Endothelial cell of umbilical vein (primary cell): Measurements from ENCODE around the gene TESK1. TPM values are rescaled to one million over a fixed set of nuclear protein-coding genes. Genes with fewer than 3 reads are reported as not detected.

Experiments used
- BruUV-seq: library from RNA; stranded (reverse); fragments of 400-500 nt; replicated peaks from 2 replicates; lab custom pipeline; 2021; lab: Mats Ljungman, UMichigan
- CTCF ChIA-PET: fragments of 300-600, 350-600 bp; sonication (Branson Sonifier 250); formaldehyde crosslinking; loops from one replicate; lab custom pipeline; 2021; ENCODE audit warnings: antibody characterized with exemption, inconsistent platforms; lab: Charles Lee
- POLR2A ChIA-PET: fragments of 300-600, 350-600 bp; sonication (Branson Sonifier 250); formaldehyde crosslinking; loops from one replicate; lab custom pipeline; 2021; ENCODE audit warnings: antibody characterized with exemption, inconsistent platforms; lab: Charles Lee
- DNase-seq: peaks from one replicate; pipeline ENCODE4 v3.0.0-alpha.2; 2011; ENCODE audit warnings: low read depth, low spot score
- FAIRE-seq: peaks from 2 replicates; lab custom pipeline; 2011; peaks lifted over from hg19 to GRCh38; lab: Jason Lieb, UNC
- H2AFZ ChIP-seq: 2 replicates; pipeline ENCODE4 v1.6.0; 2012; ENCODE audit warnings: low read depth, low read length, control low read depth, inconsistent platforms
- H3K27ac ChIP-seq: 2 replicates; pipeline ENCODE4 v1.5.1; 2011; ENCODE audit warnings: low read depth, mild to moderate bottlenecking, control low read depth, low read length, moderate library complexity; ENCODE audit not compliant: insufficient read depth
- H3K27me3 ChIP-seq, 2 experiments: 2 replicates each; pipeline versions ENCODE4 v1.6.0 to v1.6.1; 2011; ENCODE audit warnings: low read length in 2 of 2, mixed read lengths in 1 of 2; ENCODE audit not compliant: control insufficient read depth in 2 of 2, insufficient read depth in 2 of 2
- H3K36me3 ChIP-seq, 2 experiments: 2 replicates in 1 of 2; 3 replicates in 1 of 2; pipeline ENCODE4 v1.5.1; 2011; ENCODE audit warnings: low read length in 2 of 2, mild to moderate bottlenecking in 1 of 2, moderate library complexity in 1 of 2; ENCODE audit not compliant: control insufficient read depth in 2 of 2, insufficient read depth in 2 of 2; ENCODE audit errors: extremely low read depth in 1 of 2
- H3K4me1 ChIP-seq: 3 replicates; pipeline ENCODE4 v1.5.1; 2011; ENCODE audit warnings: mild to moderate bottlenecking, low read length; ENCODE audit not compliant: control insufficient read depth, insufficient read depth; ENCODE audit errors: extremely low read depth
- H3K4me2 ChIP-seq: 2 replicates; pipeline ENCODE4 v1.6.1; 2011; ENCODE audit warnings: low read length, control low read depth, mixed read lengths; ENCODE audit not compliant: insufficient read depth
- H3K4me3 ChIP-seq, 3 experiments: fragments of 200-600 bp in 1 of 3; sonication (generic), shearing (Covaris generic) in 1 of 3; replicated peaks in 1 of 3; 2 replicates each; pipeline ENCODE4 v1.5.1; 2011 to 2016; ENCODE audit warnings: control low read depth in 3 of 3, low read length in 3 of 3, mild to moderate bottlenecking in 2 of 3, inconsistent platforms in 1 of 3, low read depth in 1 of 3, moderate library complexity in 1 of 3; ENCODE audit not compliant: insufficient read depth in 1 of 3
- H3K79me2 ChIP-seq: 2 replicates; pipeline ENCODE4 v1.6.0; 2012; ENCODE audit warnings: low read length, inconsistent platforms; ENCODE audit not compliant: control insufficient read depth, insufficient read depth
- H3K9ac ChIP-seq: replicated peaks from 2 replicates; pipeline ENCODE3; 2011; ENCODE audit warnings: low read length, control low read depth; ENCODE audit not compliant: insufficient read depth; ENCODE audit errors: extremely low read depth
- H3K9me1 ChIP-seq: replicated peaks from 3 replicates; pipeline ENCODE4 v1.6.0; 2011; ENCODE audit warnings: mild to moderate bottlenecking, low read length; ENCODE audit not compliant: control insufficient read depth, insufficient read depth; ENCODE audit errors: extremely low read depth
- H3K9me3 ChIP-seq: replicated peaks from 2 replicates; pipeline ENCODE4 v1.5.1; 2012; ENCODE audit warnings: low read length, inconsistent platforms; ENCODE audit not compliant: control insufficient read depth, insufficient read depth
- H4K20me1 ChIP-seq: replicated peaks from 2 replicates; pipeline ENCODE3; 2011; ENCODE audit warnings: mild to moderate bottlenecking, low read length; ENCODE audit not compliant: control insufficient read depth, insufficient read depth; ENCODE audit errors: extremely low read depth
- EZH2 ChIP-seq: IDR thresholded peaks from 2 replicates; pipeline ENCODE4 v1.6.1; 2012; ENCODE audit warnings: borderline replicate concordance, low read depth, mild to moderate bottlenecking, moderate library complexity, low read length, inconsistent platforms; ENCODE audit not compliant: severe bottlenecking
- FOS ChIP-seq: IDR thresholded peaks from 2 replicates; pipeline ENCODE4 v1.6.1; 2011; ENCODE audit warnings: mild to moderate bottlenecking, low read length, moderate library complexity, borderline replicate concordance; ENCODE audit not compliant: insufficient read depth
- JUN ChIP-seq: IDR thresholded peaks from 2 replicates; pipeline ENCODE4 v1.6.1; 2011; ENCODE audit warnings: borderline replicate concordance, low read depth; ENCODE audit not compliant: insufficient read length, insufficient read depth
- POLR2A ChIP-seq: IDR thresholded peaks from 2 replicates; pipeline ENCODE4 v1.6.1; 2012; ENCODE audit warnings: low read depth, mild to moderate bottlenecking, control low read depth, low read length
- dilution Hi-C: fragments of 300-500 bp; cut with MboI; formaldehyde crosslinking; loops from one replicate; pipeline ENCODE4 v1.15.0; 2019; ENCODE audit warnings: low sequenced_read_pairs; ENCODE audit not compliant: extremely low pct_ligation_motif_present
- intact Hi-C: fragments of 100-400 bp; cut with micrococcal nuclease; formaldehyde crosslinking; loops from one replicate; pipeline ENCODE4 v1.10.0; 2022
- polyA plus RNA-seq, 4 experiments: library from polyadenylated mRNA; depleted of rRNA in 3 of 4; stranded (reverse) in 3 of 4; unstranded in 1 of 4; fragments of >200 nt; gene quantifications; 2 replicates each; pipeline versions ENCODE4 v1.2.1 to v1.2.3, GENCODE V29; 2011 to 2012; ENCODE audit warnings: missing spikeins in 1 of 4
- total RNA-seq: library from RNA; stranded (reverse); gene quantifications from 2 replicates; pipeline ENCODE4 v1.2.3, GENCODE V29; 2021
- TF ChIP-seq, protein P1 (sequence below), 2 donors: IDR thresholded peaks; 1 replicate in 1 of 2; 2 replicates in 1 of 2; pipeline ENCODE4 v1.5.1; 2011; ENCODE audit warnings: low read length in 2 of 2, mild to moderate bottlenecking in 2 of 2, moderate library complexity in 2 of 2, control low read depth in 1 of 2, inconsistent platforms in 1 of 2, low read depth in 1 of 2; ENCODE audit not compliant: insufficient read depth in 1 of 2; ENCODE audit errors: extremely low read depth in 1 of 2

TESK1 gene
- total and polyA plus RNA-seq, 2 donors (not counting 3 experiments of a cell fraction or from before 2014, with no cell fraction given) = 25.3 to 26.4 TPM

DNA sequence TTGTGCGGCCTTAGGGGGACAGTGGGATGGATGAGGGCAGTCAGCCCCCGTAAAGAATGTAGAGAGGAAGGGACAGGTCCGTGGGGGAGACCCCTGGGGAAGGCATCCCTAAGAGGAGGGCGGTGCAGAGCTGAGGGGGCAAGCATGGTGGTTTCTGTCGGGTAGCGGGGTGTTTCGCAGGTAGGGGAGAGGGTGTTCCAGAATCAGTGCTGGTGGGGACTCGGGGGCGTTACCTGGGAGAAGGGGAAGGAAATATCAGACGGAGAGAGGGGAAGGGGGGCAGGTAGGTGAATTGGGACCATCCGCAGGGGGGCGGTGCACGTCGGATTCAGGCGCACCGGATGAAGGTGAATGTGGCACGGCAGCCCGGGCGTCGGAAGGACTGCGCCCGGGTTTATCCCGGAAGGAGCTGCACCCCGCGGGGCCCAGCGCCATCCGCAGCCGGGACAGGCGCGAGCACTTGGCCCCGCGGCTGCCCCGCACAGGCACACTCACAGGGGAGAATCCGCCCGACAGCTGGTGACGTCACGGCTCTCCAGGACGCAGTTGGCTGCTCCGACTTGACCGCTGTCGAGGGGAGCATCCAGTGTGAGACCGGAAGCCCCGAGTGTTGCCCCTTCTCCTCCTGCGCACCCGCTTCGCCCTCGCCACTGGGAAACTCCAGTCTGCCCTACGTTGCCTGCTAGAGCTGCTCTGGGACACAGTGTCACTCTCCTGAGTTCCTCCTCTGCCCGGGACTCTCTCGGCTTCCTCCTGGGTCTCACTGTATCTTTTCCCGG is 11.8 kb downstream of the TESK1 start:
- ChIA-PET CTCF (interaction anchor here (1.3 to 1.4 kb wide), 2 partner anchors 9 to 12 kb away, joined by 4 read pairs; no protein-coding TSS in a partner anchor), POLR2A (no interaction called here)
- Histone ChIP-seq H3K36me3 (no peaks in the 10 kb centered on the region), H3K9me3 (no peaks in the 10 kb centered on the region), H3K9ac (no peak overlapping the region), H3K9me1 (no peaks in the 10 kb centered on the region), H2AFZ (peak overlapping the region; percentile 16), H3K4me3 (no peak overlapping the region), H3K4me1 (no peaks in the 10 kb centered on the region), H3K27ac (no peak overlapping the region), H4K20me1 (no peaks in the 10 kb centered on the region), H3K79me2 (no peaks in the 10 kb centered on the region), H3K4me2 (no peak overlapping the region), H3K27me3 (peaks cover 33 to 44% of the 10 kb centered on the region in 2 experiments)
- FAIRE-seq (peak; percentile 31), DNase-seq (peak; percentile 27)
- no TSS peak for BruUV-seq
- dilution Hi-C loops (no loop called here), intact Hi-C loops (no loop called here)
- TF ChIP-seq POLR2A = no peak
- TF ChIP-seq EZH2 = peak; percentile 75

DNA sequence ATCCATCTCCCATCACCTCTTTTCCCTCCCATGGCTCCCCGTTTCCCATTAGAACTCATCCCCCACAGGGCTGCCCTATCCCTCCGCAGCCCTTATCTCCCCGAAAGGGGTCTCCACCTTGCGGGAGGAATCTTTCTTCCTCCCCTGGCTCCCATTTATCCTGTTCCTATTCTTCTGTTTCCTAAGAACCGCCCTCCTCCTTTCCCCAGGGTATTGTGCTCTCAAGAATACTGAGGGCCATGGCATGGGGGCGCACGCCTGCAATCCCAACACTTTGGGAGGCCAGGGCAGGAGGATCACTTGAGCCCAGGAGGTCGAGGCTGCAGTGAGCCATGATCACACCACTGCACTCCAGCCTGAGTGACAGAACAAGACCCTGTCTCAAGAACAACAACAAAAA is 12.5 kb downstream of the TESK1 start:
- dilution Hi-C loops = no loop called here
- Histone ChIP-seq H3K9me3 (no peaks in the 10 kb centered on the region), H3K4me3 (no peak overlapping the region), H3K27me3 (peaks cover 33 to 44% of the 10 kb centered on the region in 2 experiments), H3K4me1 (no peaks in the 10 kb centered on the region), H3K9ac (no peak overlapping the region), H3K4me2 (no peak overlapping the region), H3K79me2 (no peaks in the 10 kb centered on the region), H3K36me3 (no peaks in the 10 kb centered on the region), H2AFZ (no peak overlapping the region), H3K27ac (no peak overlapping the region), H4K20me1 (no peaks in the 10 kb centered on the region), H3K9me1 (no peaks in the 10 kb centered on the region)
- DNase-seq = no peak
- ChIA-PET CTCF (interaction anchor here (1.3 kb wide), 1 partner anchor 11 kb away, joined by 4 read pairs; no protein-coding TSS in a partner anchor), POLR2A (no interaction called here)
- BruUV-seq = no TSS peak
- intact Hi-C loops = no loop called here
- no peak for FAIRE-seq
- TF ChIP-seq, protein P1, sequence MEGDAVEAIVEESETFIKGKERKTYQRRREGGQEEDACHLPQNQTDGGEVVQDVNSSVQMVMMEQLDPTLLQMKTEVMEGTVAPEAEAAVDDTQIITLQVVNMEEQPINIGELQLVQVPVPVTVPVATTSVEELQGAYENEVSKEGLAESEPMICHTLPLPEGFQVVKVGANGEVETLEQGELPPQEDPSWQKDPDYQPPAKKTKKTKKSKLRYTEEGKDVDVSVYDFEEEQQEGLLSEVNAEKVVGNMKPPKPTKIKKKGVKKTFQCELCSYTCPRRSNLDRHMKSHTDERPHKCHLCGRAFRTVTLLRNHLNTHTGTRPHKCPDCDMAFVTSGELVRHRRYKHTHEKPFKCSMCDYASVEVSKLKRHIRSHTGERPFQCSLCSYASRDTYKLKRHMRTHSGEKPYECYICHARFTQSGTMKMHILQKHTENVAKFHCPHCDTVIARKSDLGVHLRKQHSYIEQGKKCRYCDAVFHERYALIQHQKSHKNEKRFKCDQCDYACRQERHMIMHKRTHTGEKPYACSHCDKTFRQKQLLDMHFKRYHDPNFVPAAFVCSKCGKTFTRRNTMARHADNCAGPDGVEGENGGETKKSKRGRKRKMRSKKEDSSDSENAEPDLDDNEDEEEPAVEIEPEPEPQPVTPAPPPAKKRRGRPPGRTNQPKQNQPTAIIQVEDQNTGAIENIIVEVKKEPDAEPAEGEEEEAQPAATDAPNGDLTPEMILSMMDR (IDR thresholded peaks at IDR 0.05; ENCODE audit: extremely low read depth in 1 of 2, insufficient read depth in 1 of 2, low read depth in 1 of 2, low read length in 2 of 2) = no peak
- TF ChIP-seq FOS (no peak), EZH2 (no peak), JUN (no peak), POLR2A (no peak)
